ENCODE measurements around the gene TGFBR3.

TGFBR3 gene

DNA sequence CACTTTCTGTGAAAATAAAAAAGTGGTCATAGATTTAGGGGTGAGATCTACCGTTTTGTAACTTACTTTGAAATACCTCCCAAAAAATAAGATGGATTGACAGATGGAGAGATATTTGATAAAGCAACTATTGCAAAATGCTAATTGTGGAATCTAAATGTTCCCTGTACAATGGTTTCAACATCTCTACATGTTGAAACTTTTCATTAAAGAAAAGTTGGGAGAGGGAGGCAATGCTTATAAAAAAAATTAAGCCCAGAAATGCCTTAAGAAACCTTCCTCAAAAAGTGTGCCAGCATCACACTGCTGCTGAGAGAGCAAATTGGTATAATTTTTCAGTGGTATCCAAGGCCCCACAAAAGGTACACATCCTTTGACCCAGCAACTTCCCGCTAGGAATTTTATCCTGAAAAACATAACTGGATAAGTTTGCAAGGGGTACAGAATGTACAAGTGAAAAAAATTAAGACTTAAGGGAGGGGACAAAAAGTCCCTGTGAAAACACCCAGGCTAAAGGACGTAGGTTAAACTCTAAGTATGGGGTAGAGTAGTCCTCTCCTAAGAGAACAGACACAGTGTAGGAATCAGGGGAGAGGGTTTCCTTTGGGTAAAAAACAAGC is 84.3 kb downstream of the TGFBR3 start:
- ChIA-PET POLR2A (no interaction called here), CTCF (interaction anchor here (0.7 kb wide), 1 partner anchor 248 kb away, joined by 3 read pairs; no protein-coding TSS in a partner anchor)
- Histone ChIP-seq H3K27me3 (replicated peaks in 2 of 5; ENCODE audit: control insufficient read depth in 4 of 5, insufficient read depth in 5 of 5, low read length in 4 of 5) (no peaks in the 10 kb centered on the region), H3K4me1 (ENCODE audit: control extremely low read depth in 1 of 4, control insufficient read depth in 4 of 4, insufficient read depth in 4 of 4, low read length in 3 of 4) (peaks cover 7 to 18% (median 11%) of the 10 kb centered on the region in 4 experiments), H3K36me3 (ENCODE audit: control insufficient read depth in 4 of 4, insufficient read depth in 4 of 4, low read length in 3 of 4) (no peaks in the 10 kb centered on the region), H3K9me3 (ENCODE audit: control extremely low read depth in 1 of 5, control insufficient read depth in 4 of 5, insufficient read depth in 2 of 5, low read depth in 1 of 5, low read length in 4 of 5) (no peaks in the 10 kb centered on the region), H3K4me3 (ENCODE audit: control insufficient read depth in 1 of 7, extremely low read depth in 1 of 7, insufficient read depth in 4 of 7, low read depth in 2 of 7, low read length in 6 of 7) (no peak overlapping the region), H3K27ac (ENCODE audit: insufficient read depth in 1 of 2, low read depth in 1 of 2, low read length in 2 of 2, poor library complexity in 1 of 2, severe bottlenecking in 2 of 2) (no peak overlapping the region)
- WGBS (ENCODE audit: insufficient coverage), result 100% methylated on average over 2 of the region's 3 CpGs
- no peak for DNase-seq

GRCh38 chr1:91799863-91800262 is 86.1 kb downstream of the TGFBR3 start:
- Histone ChIP-seq H3K9me3 (ENCODE audit: control extremely low read depth in 1 of 5, control insufficient read depth in 4 of 5, insufficient read depth in 2 of 5, low read depth in 1 of 5, low read length in 4 of 5) (no peaks in the 10 kb centered on the region), H3K27ac (ENCODE audit: insufficient read depth in 1 of 2, low read depth in 1 of 2, low read length in 2 of 2, poor library complexity in 1 of 2, severe bottlenecking in 2 of 2) (no peak overlapping the region), H3K27me3 (replicated peaks in 2 of 5; ENCODE audit: control insufficient read depth in 4 of 5, insufficient read depth in 5 of 5, low read length in 4 of 5) (no peaks in the 10 kb centered on the region), H3K4me3 (ENCODE audit: control insufficient read depth in 1 of 7, extremely low read depth in 1 of 7, insufficient read depth in 4 of 7, low read depth in 2 of 7, low read length in 6 of 7) (no peak overlapping the region), H3K36me3 (ENCODE audit: control insufficient read depth in 4 of 4, insufficient read depth in 4 of 4, low read length in 3 of 4) (no peaks in the 10 kb centered on the region), H3K4me1 (ENCODE audit: control extremely low read depth in 1 of 4, control insufficient read depth in 4 of 4, insufficient read depth in 4 of 4, low read length in 3 of 4) (peaks cover 7 to 18% (median 11%) of the 10 kb centered on the region in 4 experiments)
- WGBS (ENCODE audit: insufficient coverage), result 100% methylated on average over 2 of the region's 3 CpGs
- ChIA-PET POLR2A (no interaction called here), CTCF (no interaction called here)
- no peak for DNase-seq

GRCh38 chr1:91799159-91799558 is 86.8 kb downstream of the TGFBR3 start:
- no peak for DNase-seq
- H3K4me1 ChIP-seq (ENCODE audit: control extremely low read depth in 1 of 4, control insufficient read depth in 4 of 4, insufficient read depth in 4 of 4, low read length in 3 of 4), result peaks cover 7 to 13% (median 7%) of the 10 kb centered on the region in 4 experiments
- H3K36me3 ChIP-seq (ENCODE audit: control insufficient read depth in 4 of 4, insufficient read depth in 4 of 4, low read length in 3 of 4), result no peaks in the 10 kb centered on the region
- H3K27ac ChIP-seq (ENCODE audit: insufficient read depth in 1 of 2, low read depth in 1 of 2, low read length in 2 of 2, poor library complexity in 1 of 2, severe bottlenecking in 2 of 2), result no peak overlapping the region
- ChIA-PET CTCF (interaction anchor here (1.4 kb wide), 1 partner anchor 99 kb away, joined by 3 read pairs; no protein-coding TSS in a partner anchor), POLR2A (no interaction called here)
- no peak overlapping the region for H3K4me3 ChIP-seq (ENCODE audit: control insufficient read depth in 1 of 7, extremely low read depth in 1 of 7, insufficient read depth in 4 of 7, low read depth in 2 of 7, low read length in 6 of 7)
- 93% methylated on average over 5 of the region's 5 CpGs for WGBS (ENCODE audit: insufficient coverage)
- H3K27me3 ChIP-seq (replicated peaks in 2 of 5; ENCODE audit: control insufficient read depth in 4 of 5, insufficient read depth in 5 of 5, low read length in 4 of 5), result no peaks in the 10 kb centered on the region
- no peaks in the 10 kb centered on the region for H3K9me3 ChIP-seq (ENCODE audit: control extremely low read depth in 1 of 5, control insufficient read depth in 4 of 5, insufficient read depth in 2 of 5, low read depth in 1 of 5, low read length in 4 of 5)

GRCh38 chr1:91798740-91799139 is 87.2 kb downstream of the TGFBR3 start:
- ChIA-PET POLR2A (no interaction called here), CTCF (interaction anchor here (1.4 to 1.6 kb wide), 2 partner anchors 12 to 99 kb away, joined by 3 read pairs; no protein-coding TSS in a partner anchor)
- H3K4me3 ChIP-seq (ENCODE audit: control insufficient read depth in 1 of 7, extremely low read depth in 1 of 7, insufficient read depth in 4 of 7, low read depth in 2 of 7, low read length in 6 of 7), result no peak overlapping the region
- H3K9me3 ChIP-seq (ENCODE audit: control extremely low read depth in 1 of 5, control insufficient read depth in 4 of 5, insufficient read depth in 2 of 5, low read depth in 1 of 5, low read length in 4 of 5), result no peaks in the 10 kb centered on the region
- H3K27ac ChIP-seq (ENCODE audit: insufficient read depth in 1 of 2, low read depth in 1 of 2, low read length in 2 of 2, poor library complexity in 1 of 2, severe bottlenecking in 2 of 2), result no peak overlapping the region
- no peaks in the 10 kb centered on the region for H3K36me3 ChIP-seq (ENCODE audit: control insufficient read depth in 4 of 4, insufficient read depth in 4 of 4, low read length in 3 of 4)
- no peak for DNase-seq
- H3K27me3 ChIP-seq (replicated peaks in 2 of 5; ENCODE audit: control insufficient read depth in 4 of 5, insufficient read depth in 5 of 5, low read length in 4 of 5), result no peaks in the 10 kb centered on the region
- WGBS (ENCODE audit: insufficient coverage), result no CpG with 5 or more reads among the region's 2 CpGs
- peaks cover 3 to 8% (median 4%) of the 10 kb centered on the region in 4 experiments for H3K4me1 ChIP-seq (ENCODE audit: control extremely low read depth in 1 of 4, control insufficient read depth in 4 of 4, insufficient read depth in 4 of 4, low read length in 3 of 4)

GRCh38 chr1:91798241-91798648 is 87.7 kb downstream of the TGFBR3 start:
- ChIA-PET POLR2A (no interaction called here), CTCF (interaction anchor here (1.4 to 1.6 kb wide), 2 partner anchors 12 to 98 kb away, joined by 3 read pairs; no protein-coding TSS in a partner anchor)
- WGBS (ENCODE audit: insufficient coverage), result 95% methylated on average over 5 of the region's 5 CpGs
- DNase-seq, result no peak
- no peaks in the 10 kb centered on the region for H3K9me3 ChIP-seq (ENCODE audit: control extremely low read depth in 1 of 5, control insufficient read depth in 4 of 5, insufficient read depth in 2 of 5, low read depth in 1 of 5, low read length in 4 of 5)
- H3K27me3 ChIP-seq (replicated peaks in 2 of 5; ENCODE audit: control insufficient read depth in 4 of 5, insufficient read depth in 5 of 5, low read length in 4 of 5), result no peaks in the 10 kb centered on the region
- H3K4me3 ChIP-seq (ENCODE audit: control insufficient read depth in 1 of 7, extremely low read depth in 1 of 7, insufficient read depth in 4 of 7, low read depth in 2 of 7, low read length in 6 of 7), result no peak overlapping the region
- H3K4me1 ChIP-seq (ENCODE audit: control extremely low read depth in 1 of 4, control insufficient read depth in 4 of 4, insufficient read depth in 4 of 4, low read length in 3 of 4), result peaks cover 0 to 4% (median 0%) of the 10 kb centered on the region in 4 experiments
- H3K36me3 ChIP-seq (ENCODE audit: control insufficient read depth in 4 of 4, insufficient read depth in 4 of 4, low read length in 3 of 4), result no peaks in the 10 kb centered on the region
- H3K27ac ChIP-seq (ENCODE audit: insufficient read depth in 1 of 2, low read depth in 1 of 2, low read length in 2 of 2, poor library complexity in 1 of 2, severe bottlenecking in 2 of 2), result no peak overlapping the region

DNA sequence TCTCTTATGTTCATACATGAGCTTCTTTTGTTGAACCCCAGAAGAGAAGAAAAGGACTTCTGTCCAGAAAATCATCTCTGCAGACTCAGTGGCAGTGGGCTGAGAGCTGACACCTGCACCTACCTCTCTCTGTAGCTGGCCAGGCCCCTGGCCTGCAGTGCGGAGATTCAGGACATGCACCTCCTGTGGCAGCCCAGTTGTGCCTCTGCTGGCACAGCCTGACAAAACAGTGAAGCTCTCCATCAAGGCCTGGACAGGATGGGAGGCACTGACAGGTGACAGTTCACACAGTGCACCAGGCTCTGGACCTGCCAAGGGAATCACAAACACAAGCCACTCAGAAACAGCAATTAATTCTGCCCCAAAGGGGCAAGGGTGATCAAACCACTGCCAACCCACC is 88.8 kb downstream of the TGFBR3 start:
- CTCF ChIA-PET, result interaction anchor here (1.6 kb wide), 1 partner anchor 11 kb away, joined by 3 read pairs; no protein-coding TSS in a partner anchor

GRCh38 chr1:91796390-91796654 is 89.6 kb downstream of the TGFBR3 start:
- Histone ChIP-seq H3K9me3 (ENCODE audit: control extremely low read depth in 1 of 5, control insufficient read depth in 4 of 5, insufficient read depth in 2 of 5, low read depth in 1 of 5, low read length in 4 of 5) (no peaks in the 10 kb centered on the region), H3K4me3 (ENCODE audit: control insufficient read depth in 1 of 7, extremely low read depth in 1 of 7, insufficient read depth in 4 of 7, low read depth in 2 of 7, low read length in 6 of 7) (no peak overlapping the region), H3K27ac (ENCODE audit: insufficient read depth in 1 of 2, low read depth in 1 of 2, low read length in 2 of 2, poor library complexity in 1 of 2, severe bottlenecking in 2 of 2) (no peak overlapping the region), H3K36me3 (ENCODE audit: control insufficient read depth in 4 of 4, insufficient read depth in 4 of 4, low read length in 3 of 4) (no peaks in the 10 kb centered on the region), H3K27me3 (replicated peaks in 2 of 5; ENCODE audit: control insufficient read depth in 4 of 5, insufficient read depth in 5 of 5, low read length in 4 of 5) (no peaks in the 10 kb centered on the region), H3K4me1 (ENCODE audit: control extremely low read depth in 1 of 4, control insufficient read depth in 4 of 4, insufficient read depth in 4 of 4, low read length in 3 of 4) (peaks cover 0 to 9% (median 4%) of the 10 kb centered on the region in 4 experiments)
- no peak for DNase-seq
- WGBS (ENCODE audit: insufficient coverage), result 90% methylated on average over 2 of the region's 4 CpGs
- ChIA-PET CTCF (no interaction called here), POLR2A (no interaction called here)

More for the DNA sequence above, 88.8 kb downstream of the TGFBR3 start:
- no peak for DNase-seq
- Histone ChIP-seq H3K9me3 (ENCODE audit: control extremely low read depth in 1 of 5, control insufficient read depth in 4 of 5, insufficient read depth in 2 of 5, low read depth in 1 of 5, low read length in 4 of 5) (no peaks in the 10 kb centered on the region), H3K4me1 (ENCODE audit: control extremely low read depth in 1 of 4, control insufficient read depth in 4 of 4, insufficient read depth in 4 of 4, low read length in 3 of 4) (peaks cover 0 to 2% (median under 1%) of the 10 kb centered on the region in 4 experiments), H3K4me3 (ENCODE audit: control insufficient read depth in 1 of 7, extremely low read depth in 1 of 7, insufficient read depth in 4 of 7, low read depth in 2 of 7, low read length in 6 of 7) (no peak overlapping the region), H3K27me3 (replicated peaks in 2 of 5; ENCODE audit: control insufficient read depth in 4 of 5, insufficient read depth in 5 of 5, low read length in 4 of 5) (no peaks in the 10 kb centered on the region), H3K27ac (ENCODE audit: insufficient read depth in 1 of 2, low read depth in 1 of 2, low read length in 2 of 2, poor library complexity in 1 of 2, severe bottlenecking in 2 of 2) (no peak overlapping the region), H3K36me3 (ENCODE audit: control insufficient read depth in 4 of 4, insufficient read depth in 4 of 4, low read length in 3 of 4) (no peaks in the 10 kb centered on the region)
- whole genome bisulfite sequencing (ENCODE audit: insufficient coverage), result no CpG with 5 or more reads among the region's 1 CpG
- POLR2A ChIA-PET, result no interaction called here

Measured in common myeloid progenitor, CD34-positive (primary cell).